HepG2 (cell line): Measurements from ENCODE around the gene UCP2. TPM values are rescaled to one million over a fixed set of nuclear protein-coding genes. Genes with fewer than 3 reads are reported as not detected.

ENCODE experiments used
- ATAC-seq: fragments of 200-7000 bp; cut with Tn5 transposase; 3 replicates; pipeline ENCODE4 v1.9.1; 2020; ENCODE audit warnings: mild to moderate bottlenecking, moderate library complexity
- BruUV-seq: library from RNA; stranded (reverse); fragments of 400-500 nt; replicated peaks from 2 replicates; lab custom pipeline; 2021; lab: Mats Ljungman, UMichigan
- CTCF ChIA-PET: fragments of 300-600 bp; formaldehyde crosslinking; extraction: SDS; loops from one replicate; lab custom pipeline; 2021; ENCODE audit warnings: low total read pairs, inconsistent platforms, low intra/inter-chr PET ratio; lab: Yijun Ruan, JAX
- POLR2A ChIA-PET: fragments of 350-600 bp; sonication (Branson Sonifier 250); formaldehyde crosslinking; loops from one replicate; lab custom pipeline; 2020; ENCODE audit warnings: antibody characterized with exemption, inconsistent platforms; lab: Yijun Ruan, JAX
- DNase-seq: peaks from one replicate; pipeline ENCODE4 v3.0.0-alpha.2; 2015; ENCODE audit warnings: low spot score
- FAIRE-seq: peaks from 3 replicates; lab custom pipeline; 2011; peaks lifted over from hg19 to GRCh38; lab: Jason Lieb, UNC
- H2AFZ ChIP-seq: one replicate; pipeline ENCODE4 v1.6.1; 2011; ENCODE audit warnings: low read length, inconsistent platforms
- H3K27ac ChIP-seq: fragments of 300-600 bp; 3 replicates; pipeline ENCODE4 v1.8.0; 2011; ENCODE audit warnings: mixed run types, mild to moderate bottlenecking, mixed read lengths, low read length, inconsistent platforms; ENCODE audit not compliant: insufficient read depth; ENCODE audit errors: extremely low read length
- H3K27me3 ChIP-seq, 2 experiments: fragments of 200-600 bp in 1 of 2; 2 replicates in 1 of 2; 3 replicates in 1 of 2; pipeline versions ENCODE4 v1.6.0 to v1.8.0; 2011; ENCODE audit warnings: low read length in 2 of 2, mild to moderate bottlenecking in 2 of 2, moderate library complexity in 2 of 2, inconsistent platforms in 1 of 2; ENCODE audit not compliant: insufficient read depth in 2 of 2, control insufficient read depth in 1 of 2
- H3K36me3 ChIP-seq, 2 experiments: fragments of 200-600 bp in 1 of 2; replicated peaks in 1 of 2; 2 replicates in 1 of 2; 3 replicates in 1 of 2; pipeline versions ENCODE4 v1.5.1 to v1.8.0; 2011; ENCODE audit warnings: low read length in 2 of 2, inconsistent platforms in 1 of 2; ENCODE audit not compliant: insufficient read depth in 2 of 2, control insufficient read depth in 1 of 2
- H3K4me1 ChIP-seq: 2 replicates; pipeline ENCODE4 v1.5.1; 2012; ENCODE audit warnings: low read length, inconsistent platforms; ENCODE audit not compliant: insufficient read depth
- H3K4me2 ChIP-seq: 2 replicates; pipeline ENCODE4 v1.6.0; 2011; ENCODE audit warnings: low read depth, low read length, inconsistent platforms
- H3K4me3 ChIP-seq, 3 experiments: fragments of 200-600 bp in 1 of 3; sonication (generic), shearing (Covaris generic) in 1 of 3; replicated peaks in 1 of 3; 2 replicates each; pipeline ENCODE4 v1.5.1; 2011 to 2016; ENCODE audit warnings: low read length in 3 of 3, inconsistent platforms in 2 of 3, low read depth in 2 of 3, mild to moderate bottlenecking in 2 of 3, control low read depth in 1 of 3, mixed read lengths in 1 of 3; ENCODE audit not compliant: insufficient read depth in 1 of 3
- H3K79me2 ChIP-seq: one replicate; pipeline ENCODE4 v1.6.1; 2011; ENCODE audit warnings: low read length, inconsistent platforms; ENCODE audit not compliant: insufficient read depth
- H3K9ac ChIP-seq: 2 replicates; pipeline ENCODE4 v1.6.0; 2011; ENCODE audit warnings: mild to moderate bottlenecking, low read depth, low read length, inconsistent platforms; ENCODE audit not compliant: insufficient read depth
- H3K9me3 ChIP-seq: 2 replicates; pipeline ENCODE4 v1.5.1; 2012; ENCODE audit warnings: mild to moderate bottlenecking, low read length
- H4K20me1 ChIP-seq: 2 replicates; pipeline ENCODE4 v1.6.0; 2011; ENCODE audit warnings: inconsistent platforms, mild to moderate bottlenecking, low read length, moderate library complexity; ENCODE audit not compliant: insufficient read depth
- ZNF230 ChIP-seq: sonication (generic); formaldehyde crosslinking; IDR thresholded peaks from 2 replicates; pipeline ENCODE4 v1.4.0; 2020; ENCODE audit warnings: mild to moderate bottlenecking, missing genetic modification reagents
- WGBS: methylation state at CpG from one replicate; pipeline ENCODE4 v1.1.6; 2017; ENCODE audit warnings: low lambda C conversion rate; 5-methylcytosine and 5-hydroxymethylcytosine counted together
- in situ Hi-C: cut with HindIII; loops from 2 replicates; pipeline ENCODE4 v1.10.0; 2017; ENCODE audit warnings: low pct_unique_long_range_greater_than_20kb; ENCODE audit not compliant: extremely low pct_ligation_motif_present
- intact Hi-C: fragments of 100-400 bp; cut with micrococcal nuclease; formaldehyde crosslinking; loops from one replicate; pipeline ENCODE4 v1.10.0; 2022; ENCODE audit not compliant: unreplicated experiment
- polyA plus RNA-seq, 8 experiments: library from polyadenylated mRNA; depleted of rRNA in 3 of 8; stranded (reverse) in 7 of 8; unstranded in 1 of 8; fragments of >200 nt; fragmentation: Illumina TruSeq in 4 of 8; extraction: Trizol in 4 of 8; gene quantifications; 2 replicates each; pipeline versions ENCODE4 v1.2.1 to v1.2.3, GENCODE V29; 2011 to 2016; ENCODE audit warnings: low read depth in 4 of 8, missing spikeins in 1 of 8, mixed read lengths in 1 of 8; ENCODE audit not compliant: insufficient read depth in 1 of 8
- total RNA-seq, 5 experiments: library from RNA; depleted of rRNA; stranded (reverse); fragments of >200 nt; fragmentation: Illumina TruSeq; extraction: Trizol; gene quantifications; 2 replicates each; pipeline ENCODE4 v1.2.3, GENCODE V29; 2016; ENCODE audit warnings: low read depth in 1 of 5

The UCP2 gene
- total and polyA plus RNA-seq, 2 of the 13 experiments (the other 11 are each of a cell fraction or from before 2014, with no cell fraction given), result 2.7 to 3.2 TPM

- H3K4me1 ChIP-seq, result no peaks in the 10 kb centered on the region
- H3K27ac ChIP-seq, result no peak overlapping the region
- H3K9me3 ChIP-seq, result no peaks in the 10 kb centered on the region
- H3K27me3 ChIP-seq, result no peaks in the 10 kb centered on the region; a peak in 1 of 5 replicates
- no peak for TF ChIP-seq ZNF230 (CRISPR knock-in tag)
- 96% methylated on average over 2 of the region's 2 CpGs for WGBS
- no peak overlapping the region for H3K9ac ChIP-seq
- in situ Hi-C loops, result no loop called here
- intact Hi-C loops, result no loop called here
- H2AFZ ChIP-seq, result no peak overlapping the region
- H3K79me2 ChIP-seq, result no peaks in the 10 kb centered on the region
- no peaks in the 10 kb centered on the region for H4K20me1 ChIP-seq
- H3K36me3 ChIP-seq, result peaks cover 18 to 29% of the 10 kb centered on the region in 2 experiments
- H3K4me2 ChIP-seq, result no peak overlapping the region
- POLR2A ChIA-PET, result no interaction called here
- no TSS peak for BruUV-seq
- DNase-seq (no peak), ATAC-seq (no peak), FAIRE-seq (no peak)
- CTCF ChIA-PET, result no interaction called here
- no peak overlapping the region for H3K4me3 ChIP-seq
Observed at GRCh38 chr11:73929388-73929787, 53.3 kb downstream of the UCP2 start.

Other genes with a start within 250 kb of the UCP2 start
- 74.3 and 83.3 TPM in 2 replicates for gene RAB6A, start 221.8 kb downstream of the UCP2 start, total RNA-seq (2016; rRNA removed; fragmentation: Illumina TruSeq; extraction: Trizol)
- 92.0 and 121 TPM in 2 replicates for gene RAB6A, start 221.8 kb downstream of the UCP2 start, polyA plus RNA-seq (2011; rRNA removed)
- gene MRPL48, start 195.0 kb downstream of the UCP2 start, total RNA-seq (2016; rRNA removed; fragmentation: Illumina TruSeq; extraction: Trizol), result 67.9 and 97.3 TPM in 2 replicates
- gene MRPL48, start 195.0 kb downstream of the UCP2 start, polyA plus RNA-seq (2011; rRNA removed), result 50.2 and 61.2 TPM in 2 replicates
- gene COA4, start 106.0 kb downstream of the UCP2 start, total RNA-seq (2016; rRNA removed; fragmentation: Illumina TruSeq; extraction: Trizol), result 107 and 115 TPM in 2 replicates
- 109 and 112 TPM in 2 replicates for gene COA4, start 106.0 kb downstream of the UCP2 start, polyA plus RNA-seq (2011; rRNA removed)
- gene PAAF1, start 105.8 kb downstream of the UCP2 start, total RNA-seq (2016; rRNA removed; fragmentation: Illumina TruSeq; extraction: Trizol), result 28.8 and 46.4 TPM in 2 replicates
- gene PAAF1, start 105.8 kb downstream of the UCP2 start, polyA plus RNA-seq (2011; rRNA removed), result 10.3 and 13.5 TPM in 2 replicates
- gene DNAJB13, start 31.8 kb downstream of the UCP2 start, total RNA-seq (2016; rRNA removed; fragmentation: Illumina TruSeq; extraction: Trizol), result not detected in 2 replicates
- 2.3 and 2.9 TPM in 2 replicates for gene DNAJB13, start 31.8 kb downstream of the UCP2 start, polyA plus RNA-seq (2011; rRNA removed)
- gene UCP3, start 26.2 kb upstream of the UCP2 start, total RNA-seq (2016; rRNA removed; fragmentation: Illumina TruSeq; extraction: Trizol), result 0.22 TPM in 1 of 2 replicates, not detected in the other
- 0.10 and 0.37 TPM in 2 replicates for gene UCP3, start 26.2 kb upstream of the UCP2 start, polyA plus RNA-seq (2011; rRNA removed)
- gene C2CD3, start 188.2 kb upstream of the UCP2 start, total RNA-seq (2016; rRNA removed; fragmentation: Illumina TruSeq; extraction: Trizol), result 6.4 and 8.0 TPM in 2 replicates
- gene C2CD3, start 188.2 kb upstream of the UCP2 start, polyA plus RNA-seq (2011; rRNA removed), result 5.5 and 6.2 TPM in 2 replicates
- 31.3 TPM in 2 replicates for gene PPME1, start 188.4 kb upstream of the UCP2 start, total RNA-seq (2016; rRNA removed; fragmentation: Illumina TruSeq; extraction: Trizol)
- gene PPME1, start 188.4 kb upstream of the UCP2 start, polyA plus RNA-seq (2011; rRNA removed), result 44.2 and 56.0 TPM in 2 replicates